Hematopoietic multipotent progenitor cell (in vitro differentiated cells): ENCODE results near the gene CREM. TPM values are rescaled to one million over a fixed set of nuclear protein-coding genes. Genes with fewer than 3 reads are reported as not detected.

ENCODE experiments used
- DNase-seq, 3 donors: peaks; one replicate each; pipeline ENCODE4 v3.0.0-alpha.2; 2011 to 2015; ENCODE audit warnings: low read depth in 2 of 3, low spot score in 2 of 3
- total RNA-seq: library from RNA; depleted of rRNA; stranded (reverse); fragments of >200 nt; gene quantifications from one replicate; pipeline ENCODE4 v1.2.3, GENCODE V29; 2012

CREM gene
- total RNA-seq, 1 donor, result 10.8 TPM

DNA sequence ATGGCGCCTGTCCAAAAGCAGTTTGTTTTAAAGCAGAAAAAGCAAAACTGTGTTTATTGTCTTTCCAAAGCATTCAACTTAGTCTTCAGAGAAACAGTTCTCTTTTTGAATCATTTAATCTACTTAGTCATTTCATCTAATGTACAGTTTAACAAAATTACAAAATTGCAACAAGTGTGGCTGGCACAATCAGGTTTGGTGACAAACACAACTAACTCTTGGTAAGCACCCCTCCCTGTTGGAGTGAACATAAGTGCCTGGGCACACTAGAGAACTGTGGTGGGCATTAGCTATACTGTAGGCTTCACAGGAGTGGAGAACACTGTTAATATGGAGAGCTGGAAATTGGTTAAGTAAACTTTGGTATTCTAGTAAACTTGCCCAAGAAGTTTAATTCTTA, 6.9 kb downstream of the CREM start:
- DNase-seq, result no peak

DNA sequence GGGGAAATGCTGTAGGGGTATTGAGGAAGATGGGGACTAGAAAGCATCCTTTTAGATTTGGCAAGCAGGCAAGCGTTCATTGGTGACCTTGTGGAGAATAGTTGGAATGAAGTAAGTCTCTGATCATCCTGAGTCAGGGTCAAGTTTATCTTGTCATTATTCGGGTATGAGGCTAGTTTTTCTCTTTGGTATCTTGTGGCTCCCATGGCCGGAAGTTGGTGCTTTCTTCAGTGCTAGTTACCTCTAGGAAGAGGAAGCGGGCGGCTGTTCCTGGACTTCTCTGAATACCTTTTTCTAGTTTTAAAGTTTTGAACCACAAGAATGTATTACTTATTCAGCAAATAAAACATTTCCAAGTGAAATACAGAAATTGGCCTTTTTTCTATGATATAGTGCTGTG, 9.2 kb downstream of the CREM start:
- DNase-seq, result no peak

DNA sequence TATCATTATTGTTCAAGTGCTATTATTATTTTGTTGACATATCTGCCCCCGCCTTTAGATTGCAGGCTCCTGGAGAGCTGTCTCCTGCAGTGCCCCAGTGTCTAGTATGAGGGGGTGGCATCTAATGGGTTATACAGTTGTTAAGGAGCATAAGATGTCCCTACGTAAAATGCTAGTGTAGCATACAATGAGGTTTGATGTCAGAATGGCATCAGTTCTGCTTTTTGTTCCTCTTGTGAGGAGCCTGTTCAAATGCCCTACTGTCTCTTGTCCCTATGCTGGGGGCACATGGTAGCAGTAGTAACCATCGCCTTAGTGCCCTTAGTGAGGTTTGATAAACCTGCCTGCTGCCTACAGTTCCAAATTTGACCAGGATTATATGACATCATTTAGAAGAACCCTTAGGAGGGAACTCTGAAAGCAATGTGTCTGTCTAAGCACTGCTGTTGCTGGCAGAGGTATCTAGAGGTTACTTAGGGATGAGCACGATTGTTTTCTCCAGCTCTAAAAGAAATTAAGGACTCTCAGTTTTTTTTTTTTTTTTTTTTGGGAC, 9.7 kb downstream of the CREM start:
- DNase-seq, result peak in 1 of 3 donors; percentile 26

DNA sequence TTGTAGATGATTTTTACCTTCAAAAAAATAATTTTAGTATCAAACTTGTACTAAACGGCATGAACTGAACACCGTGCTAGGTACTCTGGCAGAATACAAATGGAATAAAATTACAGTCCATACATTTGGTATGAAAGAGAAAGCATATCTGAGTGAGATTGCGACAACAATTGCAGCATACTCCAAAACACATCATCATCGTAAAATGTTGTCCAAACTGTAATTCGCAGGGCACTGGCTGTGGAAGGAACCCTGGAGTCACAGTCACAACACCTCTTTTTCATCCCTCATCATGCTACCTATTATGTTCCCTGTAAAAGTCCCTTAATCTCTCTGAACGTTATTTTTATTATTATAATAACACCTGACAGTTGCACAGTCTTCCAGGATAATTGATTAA, 13.5 kb downstream of the CREM start:
- no peak for DNase-seq

DNA sequence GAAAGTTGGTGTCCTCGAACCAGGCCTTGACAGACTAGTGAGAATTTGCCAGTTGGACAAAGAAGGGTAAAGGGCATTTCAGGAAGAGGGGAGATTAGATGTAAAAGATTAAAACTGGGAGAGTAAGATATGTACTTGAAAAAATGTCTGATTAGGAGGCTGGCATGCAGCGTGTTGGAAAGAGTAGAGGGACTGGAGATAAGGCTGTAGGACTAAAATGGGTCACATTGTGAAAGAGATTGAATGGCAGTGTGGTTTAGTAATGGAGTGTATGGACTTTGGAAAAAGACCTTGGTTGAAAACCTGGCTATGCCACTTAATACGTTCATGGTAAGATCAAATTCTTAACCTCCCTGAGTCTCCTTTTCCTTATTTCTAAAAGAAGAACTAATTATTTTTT, 14.1 kb downstream of the CREM start:
- no peak for DNase-seq

DNA sequence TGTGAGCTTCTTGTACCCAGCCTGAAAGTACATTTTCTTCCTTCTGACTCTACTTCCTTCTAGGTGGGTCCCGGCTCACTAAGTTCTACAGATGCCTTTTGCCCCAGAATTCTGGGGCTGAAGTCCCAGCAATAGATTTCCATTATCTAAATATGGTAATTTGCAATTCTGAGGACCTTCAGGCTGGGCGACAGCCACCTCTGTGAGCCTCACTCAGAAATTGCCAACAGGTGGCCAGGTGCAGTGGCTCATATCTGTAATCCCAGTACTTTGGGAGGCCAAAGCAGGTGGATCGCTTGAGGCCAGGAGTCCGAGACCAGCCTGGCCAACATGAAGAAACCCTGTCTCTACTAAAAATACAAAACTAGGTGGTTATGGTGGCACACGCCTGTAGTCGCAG, 23.7 kb downstream of the CREM start:
- DNase-seq, result no peak

DNA sequence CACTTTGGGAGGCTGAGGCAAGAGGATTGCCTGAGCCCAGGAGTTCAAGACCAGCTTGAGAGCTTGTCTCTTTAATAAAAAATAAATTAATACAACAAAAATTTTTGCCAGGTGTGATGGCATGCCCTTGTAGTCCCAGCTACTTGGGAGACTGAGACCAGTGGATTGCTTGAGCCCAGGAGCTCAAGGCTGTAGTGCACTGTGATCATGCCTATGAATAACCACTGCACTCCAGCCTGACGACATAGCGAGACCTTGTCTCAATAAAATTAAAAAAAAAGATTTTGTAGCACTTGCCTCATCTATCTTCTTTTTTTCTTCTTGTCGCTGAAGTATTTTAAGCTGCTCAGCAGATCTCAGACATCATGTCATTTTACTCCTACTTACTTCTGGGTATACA, 26.3 kb downstream of the CREM start:
- no peak for DNase-seq

DNA sequence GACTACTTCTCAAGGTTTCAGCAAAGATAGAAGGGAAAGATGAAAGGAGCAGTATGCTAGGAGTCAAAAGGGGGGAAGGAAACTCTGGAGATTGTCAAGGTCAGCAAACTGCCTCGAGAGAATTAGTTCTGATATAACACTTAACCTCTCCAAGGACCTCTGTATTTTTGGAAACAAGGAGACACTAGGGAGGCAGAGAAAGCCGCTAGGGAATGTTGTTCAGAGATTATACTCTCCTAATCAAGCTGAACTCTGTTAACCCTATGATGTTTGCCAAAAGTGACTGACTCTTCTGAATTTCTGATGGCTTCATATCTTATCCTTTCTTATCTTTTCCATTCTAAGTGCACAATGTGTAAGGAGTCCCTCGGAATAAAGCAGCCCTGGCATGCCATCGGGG, 27.1 kb downstream of the CREM start:
- DNase-seq, result no peak

DNA sequence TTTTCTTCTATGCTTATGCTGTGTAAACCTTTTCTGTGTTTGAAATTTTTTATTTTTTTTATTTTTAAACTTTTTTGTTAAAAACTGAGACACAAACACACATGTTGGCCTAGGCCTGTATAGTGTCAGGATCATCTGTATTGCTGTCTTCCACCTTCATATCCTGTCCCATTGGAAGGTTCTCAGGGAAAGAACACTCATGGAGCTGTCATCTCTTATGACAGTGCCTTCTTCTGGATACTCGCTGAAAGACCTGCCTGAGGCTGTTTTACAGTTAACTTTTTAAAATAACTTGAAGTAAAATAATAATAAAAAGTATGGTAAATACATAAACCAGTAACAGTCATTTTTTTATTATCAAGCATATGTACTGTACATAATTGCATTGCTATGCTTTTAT, 34.1 kb downstream of the CREM start:
- DNase-seq, result no peak

DNA sequence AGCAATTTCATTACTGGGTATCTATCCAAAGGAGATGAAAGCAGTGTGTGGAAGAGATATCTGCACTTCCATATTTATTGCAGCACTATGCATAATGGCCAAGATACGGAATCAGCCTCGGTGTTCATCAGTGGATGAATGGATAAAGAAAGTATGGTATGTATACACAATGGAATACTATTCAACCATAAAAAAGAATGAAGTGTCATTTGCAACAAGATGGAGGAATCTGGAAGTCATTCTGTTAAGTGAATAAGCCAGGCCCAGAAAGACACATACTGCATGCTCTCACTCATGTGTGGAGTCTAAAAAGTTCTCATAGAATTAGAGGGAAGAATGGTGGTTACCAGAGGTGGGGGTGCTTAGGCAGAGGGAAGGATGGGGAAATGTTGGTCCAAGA, 35.3 kb downstream of the CREM start:
- DNase-seq, result no peak

DNA sequence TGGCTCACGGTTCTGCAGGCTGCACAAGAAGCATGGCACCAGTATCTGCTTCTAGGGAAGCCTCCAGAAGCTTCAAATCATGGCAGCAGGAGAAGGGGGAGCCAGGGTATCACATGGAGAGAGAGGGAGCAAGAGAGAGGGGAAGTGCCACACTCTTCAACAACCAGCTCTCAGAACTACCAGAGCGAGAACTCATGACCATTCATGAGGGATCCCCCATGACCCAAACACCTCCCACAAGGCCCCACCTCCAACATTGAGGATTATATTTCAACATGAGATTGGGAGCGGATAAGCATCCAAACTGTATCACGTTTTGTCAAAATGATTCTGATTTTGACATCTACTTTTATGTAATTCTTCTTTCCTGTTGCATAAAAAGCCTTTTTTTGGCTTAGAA, 38.5 kb downstream of the CREM start:
- no peak for DNase-seq

DNA sequence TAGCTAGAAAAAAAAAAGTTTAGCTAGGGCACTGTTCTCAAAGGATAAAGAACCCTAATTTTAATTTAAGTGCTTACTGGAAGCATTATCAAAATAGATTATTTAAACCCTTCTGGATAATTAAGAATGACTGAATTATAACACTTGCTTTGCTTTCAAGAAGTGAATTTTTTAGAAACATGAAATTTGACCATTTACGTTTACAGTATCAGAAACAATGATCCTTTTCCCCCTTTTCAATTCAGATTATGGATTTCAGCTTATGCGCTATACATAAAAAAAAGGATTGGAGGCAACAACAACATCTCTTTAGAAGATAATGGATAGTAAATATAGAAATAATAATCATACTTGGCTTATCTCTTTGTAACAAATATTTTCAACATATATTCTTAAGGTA, 39.2 kb downstream of the CREM start:
- no peak for DNase-seq

DNA sequence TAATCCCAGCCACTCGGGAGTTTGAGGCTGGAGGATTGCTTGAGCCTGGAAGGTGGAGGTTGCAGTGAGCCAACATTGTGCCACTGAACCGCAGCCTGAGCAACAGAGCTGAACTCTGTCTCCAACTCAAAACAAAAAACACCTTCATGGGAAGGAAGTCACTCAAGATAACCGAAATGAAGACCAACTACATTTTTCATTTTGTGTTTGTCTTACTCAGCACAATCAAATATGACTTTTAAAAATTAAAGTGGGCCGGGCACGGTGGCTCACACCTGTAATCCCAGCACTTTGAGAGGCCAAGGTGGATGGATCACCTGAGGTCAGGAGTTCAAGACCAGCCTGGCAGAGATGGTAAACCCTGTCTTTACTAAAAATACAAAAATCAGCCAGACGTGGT, 40.0 kb downstream of the CREM start:
- no peak for DNase-seq

DNA sequence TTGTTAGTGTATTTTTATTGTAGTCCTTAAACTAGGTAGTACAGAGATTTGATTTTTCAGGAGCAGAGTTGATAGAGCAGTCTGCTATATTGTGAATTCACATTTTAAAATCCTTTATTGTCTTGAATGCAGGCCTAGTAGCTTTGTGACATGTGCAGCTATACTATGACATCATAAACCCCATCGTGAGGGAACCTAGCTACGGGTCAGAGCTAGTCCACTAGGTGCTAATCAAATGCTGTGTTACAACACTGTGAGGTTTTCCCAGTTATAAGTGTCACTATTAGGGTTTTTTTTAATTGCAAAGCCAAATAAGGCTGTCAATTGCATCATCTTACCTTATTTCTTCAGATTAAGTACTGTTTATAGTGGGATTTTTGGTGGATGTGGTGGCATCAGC, 40.7 kb downstream of the CREM start:
- no peak for DNase-seq

DNA sequence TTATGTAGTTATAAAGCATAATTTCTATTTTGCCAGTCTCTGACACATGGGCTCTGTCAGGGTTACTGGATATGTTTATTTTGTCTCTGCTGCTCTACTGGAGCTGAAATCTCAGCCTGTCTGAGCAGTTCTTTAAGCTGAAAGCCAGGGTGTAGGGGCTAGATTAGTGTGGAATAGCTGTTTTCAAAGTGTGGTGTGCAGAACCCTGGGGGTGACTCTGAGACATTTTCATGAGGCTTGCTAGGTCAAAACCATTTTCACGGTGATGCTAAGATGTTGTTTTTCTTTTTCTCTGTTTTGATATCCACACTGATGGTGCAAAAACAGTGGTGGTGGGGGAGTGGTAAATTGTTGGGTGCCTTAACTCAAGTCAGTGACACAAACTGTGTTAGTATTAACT, 45.5 kb downstream of the CREM start:
- DNase-seq, result no peak

DNA sequence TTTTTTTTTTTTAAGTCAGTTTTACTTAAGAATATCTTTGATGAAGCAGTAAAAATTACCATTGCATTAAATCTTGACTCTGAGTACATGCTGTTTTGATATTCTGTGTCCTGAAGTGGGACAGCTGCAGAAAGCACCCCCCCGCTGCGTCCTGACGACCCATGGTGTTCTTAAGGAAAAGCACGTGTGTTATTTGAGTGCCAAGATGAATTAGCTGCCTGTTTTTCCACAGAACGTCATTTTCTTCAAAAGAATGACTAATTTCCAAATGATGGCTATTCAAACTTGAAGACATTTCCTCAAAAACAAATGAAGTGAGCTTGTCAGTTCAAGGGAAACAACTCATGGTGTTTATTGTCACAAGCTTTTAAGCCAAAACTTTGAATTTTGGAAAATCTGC, 45.9 kb downstream of the CREM start:
- DNase-seq, result no peak

DNA sequence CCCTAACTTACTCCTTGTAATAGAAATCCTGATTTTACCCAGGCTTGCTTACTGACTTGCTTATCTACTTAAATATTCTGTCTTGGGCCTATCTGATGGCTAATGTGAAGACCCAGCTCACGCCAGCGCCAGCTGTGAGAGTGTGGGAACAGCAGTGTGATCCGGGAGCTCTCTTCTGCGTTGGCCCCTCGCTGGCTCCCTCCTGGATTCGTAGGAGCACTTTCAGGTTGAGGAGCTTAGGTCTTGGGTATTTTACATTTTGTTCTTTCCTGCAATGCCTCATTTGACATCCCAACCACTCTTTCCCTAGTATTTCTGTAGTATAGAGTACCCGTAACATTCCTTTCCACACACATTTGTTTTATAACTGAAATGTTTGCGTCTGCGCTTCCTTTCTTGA, 51.7 kb downstream of the CREM start:
- DNase-seq, result no peak

DNA sequence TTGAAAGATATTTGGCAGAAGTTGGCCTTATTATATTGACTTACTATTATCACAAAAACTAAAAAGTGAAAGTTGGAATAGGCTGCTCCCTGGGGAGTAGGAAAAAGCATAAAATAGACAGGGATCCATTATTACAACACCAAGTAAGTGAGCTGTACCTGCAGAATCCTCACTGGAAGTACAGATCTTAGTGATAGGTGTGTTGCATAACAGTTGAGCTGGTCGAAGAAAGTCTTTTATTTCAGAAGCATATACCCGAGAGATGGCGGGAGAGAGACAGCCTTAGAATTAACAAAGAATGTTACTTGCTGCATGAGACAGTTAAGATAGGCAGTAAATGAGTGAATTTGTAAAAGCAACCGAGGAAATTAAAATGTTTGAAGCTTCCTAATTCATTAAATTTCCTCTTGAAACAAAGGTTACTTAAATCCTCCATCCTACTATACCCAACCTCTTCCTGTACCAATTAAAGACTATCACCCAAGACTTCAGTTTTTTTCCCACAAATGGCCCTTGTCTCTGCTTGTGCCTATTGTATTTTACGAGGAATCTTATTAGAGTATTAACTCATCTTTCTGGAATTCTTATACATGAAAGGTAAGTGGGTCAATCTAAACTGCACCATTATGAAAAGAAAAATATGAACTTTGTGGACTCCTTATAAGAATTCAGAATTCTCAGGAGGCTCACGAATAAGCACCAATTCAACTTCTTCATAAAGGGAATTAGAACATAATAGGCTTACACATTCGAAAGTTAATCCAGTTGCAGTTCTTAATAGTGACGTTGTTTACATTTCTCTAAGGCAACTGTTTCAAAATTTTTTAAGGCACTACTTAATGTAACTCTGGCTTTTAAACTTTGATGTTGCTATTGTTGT, 56.2 kb downstream of the CREM start:
- no peak for DNase-seq

DNA sequence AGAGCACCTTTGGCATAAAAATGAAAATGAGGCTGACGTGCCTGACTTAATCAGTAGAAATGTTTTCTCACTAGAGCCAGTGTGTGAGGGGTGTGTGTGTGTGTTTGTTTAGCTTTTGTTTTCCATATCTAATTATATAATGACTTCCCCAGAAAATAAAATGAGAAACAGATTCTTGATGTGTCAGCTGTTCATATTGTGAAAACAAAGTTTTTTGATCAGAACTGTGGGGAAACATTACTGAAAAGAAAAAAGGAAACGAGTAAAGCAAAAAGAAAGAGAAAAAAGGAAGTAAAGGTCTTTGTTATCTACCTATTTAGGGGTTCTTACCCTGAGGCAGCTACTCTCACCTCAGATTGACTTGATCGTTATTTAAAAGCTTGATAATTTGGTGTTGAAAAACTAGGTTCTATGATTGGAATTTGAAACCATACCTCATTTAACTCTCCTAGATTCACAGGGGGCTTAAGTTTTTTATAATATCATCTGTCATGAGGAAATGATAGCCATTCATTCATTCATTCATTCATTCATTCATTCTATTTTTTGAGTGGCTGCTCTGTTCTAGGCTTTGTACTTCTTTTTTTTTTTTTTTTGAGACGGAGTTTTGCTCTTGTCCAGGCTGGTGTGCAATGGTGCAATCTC, 58.0 kb downstream of the CREM start:
- DNase-seq, result no peak

DNA sequence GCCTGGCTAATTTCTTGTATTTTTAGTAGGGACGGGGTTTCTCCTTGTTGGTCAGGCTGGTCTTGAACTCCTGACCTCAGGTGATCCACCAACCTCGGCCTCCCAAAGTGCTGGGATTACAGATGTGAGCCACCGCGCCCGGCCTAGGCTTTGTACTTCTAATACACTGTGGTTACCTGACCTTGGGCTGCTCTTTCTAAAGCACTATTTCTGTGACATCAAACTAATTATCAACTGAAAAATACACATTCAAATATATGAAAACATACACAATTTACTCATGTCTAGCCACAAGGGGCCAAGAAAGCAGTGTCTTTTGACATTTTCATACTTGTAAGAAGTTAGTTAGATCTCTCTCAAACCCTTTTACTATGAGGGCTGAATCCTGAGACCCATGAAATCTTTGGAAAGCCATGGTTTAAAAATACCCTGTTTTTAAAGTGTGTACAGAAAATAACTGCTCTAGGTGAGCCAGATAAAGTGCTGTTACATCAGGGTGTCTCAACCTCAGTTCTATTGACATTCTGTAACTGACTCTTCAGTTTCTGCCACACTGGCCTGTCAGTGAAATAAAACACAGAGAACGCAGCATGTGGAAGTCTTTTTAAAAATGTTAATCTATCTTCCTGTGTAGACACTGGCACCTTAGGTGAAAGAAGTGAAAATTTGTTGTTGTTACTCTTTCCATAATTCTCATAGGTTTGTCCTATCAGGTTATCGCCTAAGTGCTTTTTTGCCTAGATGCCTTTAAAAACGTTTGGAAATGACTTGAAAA, 58.8 kb downstream of the CREM start:
- DNase-seq, result no peak

DNA sequence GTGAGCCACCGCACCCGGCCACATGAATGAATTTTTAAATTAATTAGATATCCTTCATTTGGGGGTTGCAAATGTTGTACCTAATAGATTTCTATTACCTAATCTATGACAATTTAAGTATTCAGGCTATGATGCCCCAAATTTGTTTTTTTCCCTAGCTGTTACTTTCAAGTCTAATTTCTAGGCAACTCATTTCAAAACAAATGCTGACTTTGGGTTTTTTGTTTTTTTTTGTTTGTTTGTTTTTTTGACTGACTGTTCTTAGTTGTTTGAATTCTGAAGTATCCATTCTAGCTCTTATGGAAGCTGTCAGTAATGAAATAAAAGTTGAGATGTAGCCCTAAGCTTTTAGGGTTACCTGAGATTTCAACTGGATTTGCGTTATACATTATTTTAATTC, 62.3 kb downstream of the CREM start:
- DNase-seq, result no peak
